ENCODE results near the gene THUMPD3. TPM values are rescaled to one million over a fixed set of nuclear protein-coding genes. Genes with fewer than 3 reads are reported as not detected.

THUMPD3 gene
- polyA plus RNA-seq, 1 experiment, result 49.8 TPM

GRCh38 chr3:9428411-9428810 lies 65.6 kb downstream of the THUMPD3 start:
- Histone ChIP-seq H3K27me3 (ENCODE audit: control insufficient read depth, insufficient read depth, low read length) (no peaks in the 10 kb centered on the region), H3K27ac (ENCODE audit: low read depth, low read length) (no peak overlapping the region), H3K4me3 (ENCODE audit: low read depth, low read length) (no peak overlapping the region), H3K9me3 (ENCODE audit: control insufficient read depth, insufficient read depth, low read length) (no peaks in the 10 kb centered on the region)
- ChIA-PET CTCF (interaction anchor here (0.9 kb wide), 1 partner anchor 14 kb away, joined by 4 read pairs; no protein-coding TSS in a partner anchor), POLR2A (no interaction called here)
- DNase-seq (ENCODE audit: low read depth, low spot score), result no peak
- no peak for TF ChIP-seq CTCF (IDR thresholded peaks at IDR 0.05; ENCODE audit: low read depth, low read length)

GRCh38 chr3:9430733-9431132 lies 67.9 kb downstream of the THUMPD3 start:
- Histone ChIP-seq H3K27me3 (ENCODE audit: control insufficient read depth, insufficient read depth, low read length) (no peaks in the 10 kb centered on the region), H3K4me3 (ENCODE audit: low read depth, low read length) (no peak overlapping the region), H3K9me3 (ENCODE audit: control insufficient read depth, insufficient read depth, low read length) (no peaks in the 10 kb centered on the region), H3K27ac (ENCODE audit: low read depth, low read length) (no peak overlapping the region)
- CTCF ChIA-PET, result interaction anchor here (0.6 kb wide), 1 partner anchor 16 kb away, joined by 4 read pairs; no protein-coding TSS in a partner anchor
- no peak for TF ChIP-seq CTCF (IDR thresholded peaks at IDR 0.05; ENCODE audit: low read depth, low read length)
- no peak for DNase-seq (ENCODE audit: low read depth, low spot score)
- POLR2A ChIA-PET, result no interaction called here

GRCh38 chr3:9433627-9434521 lies 71.0 kb downstream of the THUMPD3 start:
- CTCF ChIA-PET, result interaction anchor here (1.4 kb wide), 1 partner anchor 81 kb away, joined by 3 read pairs; no protein-coding TSS in a partner anchor
- no peak for DNase-seq (ENCODE audit: low read depth, low spot score)
- H3K27ac ChIP-seq (ENCODE audit: low read depth, low read length), result no peak overlapping the region
- H3K9me3 ChIP-seq (ENCODE audit: control insufficient read depth, insufficient read depth, low read length), result no peaks in the 10 kb centered on the region
- no peak overlapping the region for H3K4me3 ChIP-seq (ENCODE audit: low read depth, low read length)
- no peak for TF ChIP-seq CTCF (IDR thresholded peaks at IDR 0.05; ENCODE audit: low read depth, low read length)
- POLR2A ChIA-PET, result no interaction called here
- H3K27me3 ChIP-seq (ENCODE audit: control insufficient read depth, insufficient read depth, low read length), result no peaks in the 10 kb centered on the region

- POLR2A ChIA-PET, result interaction anchor here (0.6 kb wide), 1 partner anchor 35 kb away, joined by 5 read pairs; no protein-coding TSS in a partner anchor
- Histone ChIP-seq H3K4me3 (ENCODE audit: low read depth, low read length) (no peak overlapping the region), H3K9me3 (ENCODE audit: control insufficient read depth, insufficient read depth, low read length) (no peaks in the 10 kb centered on the region), H3K27ac (ENCODE audit: low read depth, low read length) (no peak overlapping the region), H3K27me3 (ENCODE audit: control insufficient read depth, insufficient read depth, low read length) (no peaks in the 10 kb centered on the region)
- CTCF ChIA-PET, result interaction anchor here (0.7 to 1.3 kb wide), 3 partner anchors 10 to 82 kb away, joined by 3 to 4 read pairs (median 3); no protein-coding TSS in a partner anchor
- TF ChIP-seq CTCF (IDR thresholded peaks at IDR 0.05; ENCODE audit: low read depth, low read length), result no peak
- DNase-seq (ENCODE audit: low read depth, low spot score), result no peak
Measured at GRCh38 chr3:9435316-9435715, 72.5 kb downstream of the THUMPD3 start.

Other genes with a start within 250 kb of the THUMPD3 start
- 0.61 and 0.92 TPM in 2 replicates for gene SRGAP3, start 113.4 kb upstream of the THUMPD3 start, polyA plus RNA-seq (2011; rRNA removed)
- 62.4 and 75.0 TPM in 2 replicates for gene SETD5, start 34.6 kb downstream of the THUMPD3 start, polyA plus RNA-seq (2011; rRNA removed)
- not detected in 2 replicates for gene LHFPL4, start 190.8 kb downstream of the THUMPD3 start, polyA plus RNA-seq (2011; rRNA removed)